Endothelial cell of umbilical vein (primary cell): ENCODE measurements around the gene CMC1. TPM values are rescaled to one million over a fixed set of nuclear protein-coding genes. Genes with fewer than 3 reads are reported as not detected.

Experiments
- BruUV-seq: library from RNA; stranded (reverse); fragments of 400-500 nt; replicated peaks from 2 replicates; lab custom pipeline; 2021; lab: Mats Ljungman, UMichigan
- CTCF ChIA-PET: fragments of 300-600, 350-600 bp; sonication (Branson Sonifier 250); formaldehyde crosslinking; loops from one replicate; lab custom pipeline; 2021; ENCODE audit warnings: antibody characterized with exemption, inconsistent platforms; lab: Charles Lee
- POLR2A ChIA-PET: fragments of 300-600, 350-600 bp; sonication (Branson Sonifier 250); formaldehyde crosslinking; loops from one replicate; lab custom pipeline; 2021; ENCODE audit warnings: antibody characterized with exemption, inconsistent platforms; lab: Charles Lee
- DNase-seq: peaks from one replicate; pipeline ENCODE4 v3.0.0-alpha.2; 2011; ENCODE audit warnings: low read depth, low spot score
- FAIRE-seq: peaks from 2 replicates; lab custom pipeline; 2011; peaks lifted over from hg19 to GRCh38; lab: Jason Lieb, UNC
- H2AFZ ChIP-seq: 2 replicates; pipeline ENCODE4 v1.6.0; 2012; ENCODE audit warnings: low read depth, low read length, control low read depth, inconsistent platforms
- H3K27ac ChIP-seq: 2 replicates; pipeline ENCODE4 v1.5.1; 2011; ENCODE audit warnings: low read depth, mild to moderate bottlenecking, control low read depth, low read length, moderate library complexity; ENCODE audit not compliant: insufficient read depth
- H3K27me3 ChIP-seq, 2 experiments: 2 replicates each; pipeline versions ENCODE4 v1.6.0 to v1.6.1; 2011; ENCODE audit warnings: low read length in 2 of 2, mixed read lengths in 1 of 2; ENCODE audit not compliant: control insufficient read depth in 2 of 2, insufficient read depth in 2 of 2
- H3K36me3 ChIP-seq, 2 experiments: 2 replicates in 1 of 2; 3 replicates in 1 of 2; pipeline ENCODE4 v1.5.1; 2011; ENCODE audit warnings: low read length in 2 of 2, mild to moderate bottlenecking in 1 of 2, moderate library complexity in 1 of 2; ENCODE audit not compliant: control insufficient read depth in 2 of 2, insufficient read depth in 2 of 2; ENCODE audit errors: extremely low read depth in 1 of 2
- H3K4me1 ChIP-seq: 3 replicates; pipeline ENCODE4 v1.5.1; 2011; ENCODE audit warnings: mild to moderate bottlenecking, low read length; ENCODE audit not compliant: control insufficient read depth, insufficient read depth; ENCODE audit errors: extremely low read depth
- H3K4me2 ChIP-seq: 2 replicates; pipeline ENCODE4 v1.6.1; 2011; ENCODE audit warnings: low read length, control low read depth, mixed read lengths; ENCODE audit not compliant: insufficient read depth
- H3K4me3 ChIP-seq, 3 experiments: fragments of 200-600 bp in 1 of 3; sonication (generic), shearing (Covaris generic) in 1 of 3; replicated peaks in 1 of 3; 2 replicates each; pipeline ENCODE4 v1.5.1; 2011 to 2016; ENCODE audit warnings: control low read depth in 3 of 3, low read length in 3 of 3, mild to moderate bottlenecking in 2 of 3, inconsistent platforms in 1 of 3, low read depth in 1 of 3, moderate library complexity in 1 of 3; ENCODE audit not compliant: insufficient read depth in 1 of 3
- H3K79me2 ChIP-seq: 2 replicates; pipeline ENCODE4 v1.6.0; 2012; ENCODE audit warnings: low read length, inconsistent platforms; ENCODE audit not compliant: control insufficient read depth, insufficient read depth
- H3K9ac ChIP-seq: replicated peaks from 2 replicates; pipeline ENCODE3; 2011; ENCODE audit warnings: low read length, control low read depth; ENCODE audit not compliant: insufficient read depth; ENCODE audit errors: extremely low read depth
- H3K9me1 ChIP-seq: replicated peaks from 3 replicates; pipeline ENCODE4 v1.6.0; 2011; ENCODE audit warnings: mild to moderate bottlenecking, low read length; ENCODE audit not compliant: control insufficient read depth, insufficient read depth; ENCODE audit errors: extremely low read depth
- H3K9me3 ChIP-seq: replicated peaks from 2 replicates; pipeline ENCODE4 v1.5.1; 2012; ENCODE audit warnings: low read length, inconsistent platforms; ENCODE audit not compliant: control insufficient read depth, insufficient read depth
- H4K20me1 ChIP-seq: replicated peaks from 2 replicates; pipeline ENCODE3; 2011; ENCODE audit warnings: mild to moderate bottlenecking, low read length; ENCODE audit not compliant: control insufficient read depth, insufficient read depth; ENCODE audit errors: extremely low read depth
- CTCF ChIP-seq, 2 donors: IDR thresholded peaks; 1 replicate in 1 of 2; 2 replicates in 1 of 2; pipeline ENCODE4 v1.5.1; 2011; ENCODE audit warnings: low read length in 2 of 2, mild to moderate bottlenecking in 2 of 2, moderate library complexity in 2 of 2, control low read depth in 1 of 2, inconsistent platforms in 1 of 2, low read depth in 1 of 2; ENCODE audit not compliant: insufficient read depth in 1 of 2; ENCODE audit errors: extremely low read depth in 1 of 2
- EZH2 ChIP-seq: IDR thresholded peaks from 2 replicates; pipeline ENCODE4 v1.6.1; 2012; ENCODE audit warnings: borderline replicate concordance, low read depth, mild to moderate bottlenecking, moderate library complexity, low read length, inconsistent platforms; ENCODE audit not compliant: severe bottlenecking
- FOS ChIP-seq: IDR thresholded peaks from 2 replicates; pipeline ENCODE4 v1.6.1; 2011; ENCODE audit warnings: mild to moderate bottlenecking, low read length, moderate library complexity, borderline replicate concordance; ENCODE audit not compliant: insufficient read depth
- GATA2 ChIP-seq: IDR thresholded peaks from 2 replicates; pipeline ENCODE4 v1.7.0; 2011; ENCODE audit warnings: low read depth, mild to moderate bottlenecking, moderate library complexity, mixed read lengths, low read length; ENCODE audit not compliant: insufficient read length, insufficient read depth
- JUN ChIP-seq: IDR thresholded peaks from 2 replicates; pipeline ENCODE4 v1.6.1; 2011; ENCODE audit warnings: borderline replicate concordance, low read depth; ENCODE audit not compliant: insufficient read length, insufficient read depth
- MAX ChIP-seq: IDR thresholded peaks from 2 replicates; pipeline ENCODE4 v1.6.1; 2011; ENCODE audit not compliant: insufficient read depth, insufficient read length
- MYC ChIP-seq: IDR thresholded peaks from one replicate; pipeline ENCODE4 v1.6.1; 2011; ENCODE audit warnings: mild to moderate bottlenecking, low read depth, low read length
- POLR2A ChIP-seq: IDR thresholded peaks from 2 replicates; pipeline ENCODE4 v1.6.1; 2012; ENCODE audit warnings: low read depth, mild to moderate bottlenecking, control low read depth, low read length
- POLR2AphosphoS5 ChIP-seq: IDR thresholded peaks from 2 replicates; pipeline ENCODE4 v1.6.1; 2012; ENCODE audit warnings: low read depth, mild to moderate bottlenecking, control low read depth, low read length, moderate library complexity; ENCODE audit not compliant: insufficient read depth
- dilution Hi-C: fragments of 300-500 bp; cut with MboI; formaldehyde crosslinking; loops from one replicate; pipeline ENCODE4 v1.15.0; 2019; ENCODE audit warnings: low sequenced_read_pairs; ENCODE audit not compliant: extremely low pct_ligation_motif_present
- intact Hi-C: fragments of 100-400 bp; cut with micrococcal nuclease; formaldehyde crosslinking; loops from one replicate; pipeline ENCODE4 v1.10.0; 2022
- polyA plus RNA-seq, 4 experiments: library from polyadenylated mRNA; depleted of rRNA in 3 of 4; stranded (reverse) in 3 of 4; unstranded in 1 of 4; fragments of >200 nt; gene quantifications; 2 replicates each; pipeline versions ENCODE4 v1.2.1 to v1.2.3, GENCODE V29; 2011 to 2012; ENCODE audit warnings: missing spikeins in 1 of 4
- total RNA-seq: library from RNA; stranded (reverse); gene quantifications from 2 replicates; pipeline ENCODE4 v1.2.3, GENCODE V29; 2021

Gene CMC1
- total and polyA plus RNA-seq, 2 donors (not counting 3 experiments of a cell fraction or from before 2014, with no cell fraction given) = 13.1 to 18.6 TPM

GRCh38 chr3:28320981-28321380, 79.6 kb downstream of the CMC1 start:
- Histone ChIP-seq H3K9ac (no peak overlapping the region), H3K9me3 (no peaks in the 10 kb centered on the region), H3K4me1 (peaks cover 4% of the 10 kb centered on the region), H4K20me1 (no peaks in the 10 kb centered on the region), H3K27ac (no peak overlapping the region), H3K9me1 (no peaks in the 10 kb centered on the region), H3K79me2 (no peaks in the 10 kb centered on the region), H2AFZ (no peak overlapping the region), H3K4me2 (no peak overlapping the region), H3K27me3 (no peaks in the 10 kb centered on the region), H3K4me3 (no peak overlapping the region), H3K36me3 (peaks cover 2% of the 10 kb centered on the region in 2 experiments)
- intact Hi-C loops = no loop called here
- no peak for FAIRE-seq
- no TSS peak for BruUV-seq
- TF ChIP-seq FOS = no peak
- TF ChIP-seq EZH2 = no peak
- TF ChIP-seq GATA2 = no peak
- TF ChIP-seq MYC = no peak
- no peak for TF ChIP-seq MAX
- TF ChIP-seq POLR2A = no peak
- no peak for TF ChIP-seq POLR2AphosphoS5
- TF ChIP-seq JUN = no peak
- TF ChIP-seq CTCF (IDR thresholded peaks at IDR 0.05; ENCODE audit: extremely low read depth in 1 of 2, insufficient read depth in 1 of 2, low read depth in 1 of 2, low read length in 2 of 2) = no peak
- no peak for DNase-seq
- ChIA-PET CTCF (interaction anchor here (1.7 to 2.1 kb wide), 2 partner anchors 15 to 609 kb away, joined by 6 to 21 read pairs; no protein-coding TSS in a partner anchor), POLR2A (no interaction called here)
- dilution Hi-C loops = no loop called here
